ENCODE results near the gene PNN.
"Not testable (repeated sequence)": the region's sequence is repeated elsewhere in the genome, so short reads cannot be mapped to it uniquely, and the experiment has no call there.

Gene PNN

GRCh38 chr14:39181026-39181692, 6.1 kb downstream of the PNN start:
- no peak for DNase-seq

DNA sequence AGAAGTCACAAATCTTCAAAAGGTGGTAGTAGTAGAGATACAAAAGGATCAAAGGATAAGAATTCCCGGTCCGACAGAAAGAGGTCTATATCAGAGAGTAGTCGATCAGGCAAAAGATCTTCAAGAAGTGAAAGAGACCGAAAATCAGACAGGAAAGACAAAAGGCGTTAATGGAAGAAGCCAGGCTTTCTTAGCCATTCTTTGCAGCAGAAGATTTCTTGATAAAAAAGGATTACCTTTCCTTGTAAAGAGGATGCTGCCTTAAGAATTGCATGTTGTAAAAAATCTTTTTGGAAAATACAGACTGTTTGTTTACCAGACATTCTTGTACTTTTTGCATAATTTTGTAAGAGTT, 6.6 kb downstream of the PNN start:
- no peak for DNase-seq

GRCh38 chr14:39182770-39183684, 8.0 kb downstream of the PNN start:
- no peak for DNase-seq

DNA sequence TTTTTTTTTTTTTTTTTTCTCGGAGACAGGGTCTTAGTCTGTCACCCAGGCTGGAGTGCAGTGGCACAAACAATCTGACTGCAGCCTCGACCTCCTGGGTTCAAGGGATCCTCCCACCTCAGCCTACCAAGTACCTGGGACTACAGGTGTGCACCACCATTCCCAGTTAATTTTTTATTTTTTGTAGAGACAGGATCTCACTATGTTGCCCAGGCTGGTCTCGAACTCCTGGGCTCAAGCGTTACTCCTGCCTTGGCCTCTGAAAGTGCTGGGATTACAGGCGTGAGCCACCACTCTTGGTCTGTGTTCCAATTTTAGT, 8.6 kb downstream of the PNN start:
- not testable (repeated sequence) for DNase-seq

DNA sequence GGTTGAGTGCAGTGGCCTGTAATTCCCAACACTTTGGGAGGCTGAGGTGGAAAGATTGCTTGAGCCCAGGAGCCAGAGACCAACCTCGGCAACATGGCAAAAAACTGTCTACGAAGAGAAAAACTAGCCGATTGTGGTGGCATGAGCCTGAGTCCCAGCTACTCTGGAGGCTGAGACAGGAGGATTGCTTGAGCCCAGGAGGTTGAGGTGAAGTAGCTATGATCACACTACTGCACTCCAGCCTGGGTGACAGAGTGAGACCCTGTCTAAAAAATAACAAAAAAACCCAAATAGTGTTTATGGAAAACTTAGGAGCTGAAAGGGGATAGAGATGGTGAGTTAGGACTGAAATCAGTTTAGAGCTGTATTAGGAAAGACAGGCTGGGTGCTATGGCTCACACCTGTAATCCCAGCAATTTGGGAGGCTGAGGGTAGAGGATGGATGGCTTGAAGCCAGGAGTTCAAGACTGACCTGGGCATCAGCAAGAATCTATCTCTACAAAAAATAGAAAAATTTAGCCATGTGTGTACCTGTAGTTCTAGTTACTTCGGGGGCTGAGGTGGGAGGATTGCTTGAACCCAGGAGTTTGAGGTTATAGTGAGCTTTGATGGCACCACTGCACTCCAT, 9.7 kb downstream of the PNN start:
- DNase-seq = no peak

DNA sequence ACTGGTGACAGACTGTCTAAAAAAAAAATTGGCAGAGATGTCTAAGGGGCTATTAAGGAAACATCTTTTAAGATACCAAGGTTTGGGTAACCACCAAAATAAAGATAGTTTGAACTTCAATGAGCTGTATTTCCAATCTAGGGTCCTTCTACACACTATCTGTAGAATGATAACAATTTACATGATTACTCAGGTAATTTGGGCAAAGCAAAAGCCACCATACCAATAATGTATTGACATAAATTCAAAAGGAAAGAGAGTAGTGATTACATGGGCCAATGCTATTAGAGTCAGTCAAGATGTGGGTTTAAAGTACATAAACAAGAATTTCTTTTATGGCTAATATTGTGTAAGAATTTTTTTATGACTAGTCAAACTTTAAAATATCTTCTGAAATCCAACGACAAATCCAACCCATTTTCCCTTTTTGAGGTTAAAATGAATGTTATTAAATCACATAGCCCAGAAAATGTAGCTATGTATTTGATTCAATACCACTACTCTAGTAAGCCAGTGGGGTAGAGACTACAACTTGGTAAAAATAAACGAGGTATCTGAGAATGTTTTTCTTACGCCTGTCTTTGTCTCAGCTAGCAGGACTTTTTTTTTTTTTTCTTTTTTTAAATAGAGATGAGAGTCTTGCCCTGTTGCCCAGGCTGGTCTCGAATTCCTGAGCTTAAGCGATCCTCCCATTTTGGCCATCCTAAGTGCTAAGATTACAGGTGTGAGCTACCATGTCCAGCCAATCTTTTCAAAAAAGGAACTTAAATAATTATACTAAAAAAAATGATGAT, 10.4 kb downstream of the PNN start:
- DNase-seq = no peak

DNA sequence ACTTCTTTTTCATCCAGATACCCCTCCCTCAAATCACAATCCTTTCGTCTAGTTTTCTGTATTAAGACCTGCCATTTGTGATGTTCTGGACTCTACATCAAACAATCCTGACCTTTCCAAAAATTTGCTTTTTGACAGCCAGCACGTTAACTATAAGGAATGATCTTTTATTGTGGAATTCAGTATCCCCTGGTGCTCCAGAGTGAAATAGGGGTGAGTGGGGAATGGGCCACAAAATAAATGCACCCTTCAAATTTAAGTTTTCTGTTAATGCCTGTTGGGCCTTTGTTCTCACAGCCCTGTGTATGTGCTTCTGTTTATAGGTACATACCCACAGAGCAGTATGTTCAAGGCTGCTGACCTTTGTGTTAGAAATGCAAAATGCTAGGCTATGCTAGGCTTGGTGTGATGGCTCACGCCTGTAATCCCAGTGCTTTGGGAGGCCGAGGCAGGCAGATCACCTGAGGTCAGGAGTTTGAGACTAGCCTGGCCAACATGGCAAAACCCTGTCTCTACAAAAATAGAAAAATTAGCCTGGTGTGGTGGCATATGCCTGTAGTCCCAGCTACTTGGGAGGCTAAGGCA, 12.0 kb downstream of the PNN start:
- no peak for DNase-seq

DNA sequence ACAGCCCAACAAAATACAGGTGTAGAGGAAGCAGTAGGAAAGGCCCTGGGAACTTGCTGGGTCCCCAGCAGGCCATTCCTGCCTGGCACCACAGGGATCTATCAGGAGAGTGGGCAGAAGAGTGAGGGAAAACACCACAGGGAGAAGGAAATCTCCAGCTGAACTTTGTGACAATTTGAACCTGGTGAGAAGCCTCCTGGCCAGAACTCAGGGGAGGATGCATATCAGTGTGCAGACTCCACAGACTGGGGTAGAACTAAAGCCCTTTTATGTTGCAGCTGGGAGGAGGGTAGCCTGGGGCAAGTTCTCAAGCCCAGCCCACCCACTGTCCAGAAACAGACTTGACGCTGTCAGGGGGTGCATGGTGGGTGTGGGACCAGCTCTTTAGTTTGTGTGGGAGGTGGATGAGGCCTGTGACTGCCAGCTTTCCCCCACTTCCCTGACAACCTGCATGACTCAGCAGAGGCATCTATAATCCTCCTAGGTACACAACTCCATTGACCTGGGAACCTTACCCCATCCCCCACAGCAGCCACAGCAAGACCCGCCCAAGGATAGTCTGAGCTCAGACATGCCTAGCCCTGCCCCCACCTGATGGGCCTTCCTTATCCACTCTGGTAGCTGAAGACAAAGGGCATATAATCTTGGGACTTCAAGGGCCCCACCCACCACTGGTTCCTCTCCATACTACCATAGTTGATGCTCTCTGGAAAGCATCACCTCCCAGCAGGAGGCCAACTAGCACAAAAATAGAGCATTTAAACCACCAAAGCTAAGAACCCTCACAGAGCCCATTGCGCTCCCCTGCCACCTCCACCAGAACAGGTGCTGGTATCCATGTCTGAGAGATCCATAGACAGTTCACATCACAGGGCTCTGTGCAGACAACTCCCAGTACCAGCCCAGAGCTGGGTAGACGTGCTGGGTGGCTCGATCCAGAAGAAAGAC, 28.9 kb downstream of the PNN start:
- no peak for DNase-seq

- not testable (repeated sequence) for DNase-seq
These were observed 32.4 kb downstream of the PNN start for GRCh38 chr14:39207430-39207829.

DNA sequence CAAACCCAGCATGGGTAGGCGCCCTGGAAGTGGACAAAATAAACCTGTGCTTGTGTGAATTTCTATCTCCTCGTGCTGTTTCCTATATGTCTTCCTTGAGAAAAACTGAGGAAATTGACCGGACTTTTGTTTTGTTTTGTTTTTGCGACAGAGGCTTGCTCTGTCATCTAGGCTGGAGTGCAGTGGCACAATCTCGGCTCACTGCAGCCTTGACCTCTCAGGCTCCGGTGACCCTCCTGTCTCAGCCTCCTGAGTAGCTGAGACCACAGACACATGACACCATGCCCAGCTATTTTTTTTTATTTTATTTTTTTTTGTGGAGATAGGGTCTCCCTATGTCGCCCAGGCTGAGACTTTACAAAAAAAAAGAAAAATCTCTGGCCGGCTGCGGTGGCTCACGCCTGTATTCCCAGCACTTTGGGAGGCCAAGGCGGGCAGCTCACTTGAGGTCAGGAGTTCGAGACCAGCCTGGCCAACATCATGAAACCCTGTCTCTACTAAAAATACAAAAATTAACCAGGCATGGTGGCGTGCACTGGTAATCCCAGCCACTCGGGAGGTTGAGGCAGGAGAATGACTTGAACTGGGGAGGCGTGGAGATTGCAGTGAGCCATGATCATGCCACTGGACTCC, 36.2 kb downstream of the PNN start:
- DNase-seq = no peak

DNA sequence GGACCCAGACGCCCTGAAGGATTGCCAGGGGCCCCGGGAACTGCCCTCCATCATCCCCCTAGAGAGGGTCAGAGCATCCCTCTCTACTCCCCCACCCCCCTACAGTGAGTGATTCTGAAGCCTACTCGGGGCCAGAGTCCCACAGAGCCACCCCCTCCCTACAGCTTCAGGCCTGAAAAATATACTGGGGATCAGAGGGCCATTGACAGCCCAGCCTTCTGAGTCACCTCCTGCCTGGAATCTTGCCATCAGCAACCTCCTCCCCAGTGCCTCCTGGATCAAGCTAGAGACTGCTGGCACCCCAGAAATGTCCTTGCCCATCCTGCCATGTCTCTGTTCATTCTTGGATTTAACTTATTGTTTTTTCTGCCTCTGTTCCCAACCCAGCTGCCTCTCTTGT, 37.0 kb downstream of the PNN start:
- DNase-seq = no peak

GRCh38 chr14:39212693-39213092, 37.6 kb downstream of the PNN start:
- DNase-seq = no peak

DNA sequence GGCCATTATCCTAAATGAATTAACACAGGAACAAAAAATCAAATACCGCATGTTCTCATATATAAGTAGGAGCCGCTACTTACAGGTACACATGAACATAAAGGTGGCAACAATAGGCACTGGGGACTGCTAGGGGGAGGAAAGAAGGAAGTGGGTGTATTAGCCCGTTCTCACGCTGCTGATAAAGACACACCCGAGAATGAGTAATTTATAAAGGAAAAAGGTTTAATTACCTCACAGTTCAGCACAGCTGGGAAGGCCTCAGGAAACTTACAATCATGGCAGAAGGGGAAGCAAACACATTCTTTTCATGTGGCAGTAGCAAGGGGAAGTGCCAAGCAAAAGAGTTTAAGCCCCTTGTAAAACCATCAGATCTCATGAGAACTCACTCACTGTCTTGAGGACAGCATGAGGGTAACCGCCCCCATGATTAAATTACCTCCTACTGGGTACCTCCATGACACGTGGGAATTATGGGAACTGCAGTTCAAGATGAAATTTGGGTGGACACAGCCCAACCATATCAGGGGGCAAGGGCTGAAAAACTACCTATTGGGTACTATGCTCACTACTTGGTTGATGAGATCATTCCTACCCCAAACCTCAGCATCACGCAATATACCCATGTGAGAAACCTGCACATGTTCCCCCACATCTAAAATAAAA, 42.3 kb downstream of the PNN start:
- DNase-seq = no peak

DNA sequence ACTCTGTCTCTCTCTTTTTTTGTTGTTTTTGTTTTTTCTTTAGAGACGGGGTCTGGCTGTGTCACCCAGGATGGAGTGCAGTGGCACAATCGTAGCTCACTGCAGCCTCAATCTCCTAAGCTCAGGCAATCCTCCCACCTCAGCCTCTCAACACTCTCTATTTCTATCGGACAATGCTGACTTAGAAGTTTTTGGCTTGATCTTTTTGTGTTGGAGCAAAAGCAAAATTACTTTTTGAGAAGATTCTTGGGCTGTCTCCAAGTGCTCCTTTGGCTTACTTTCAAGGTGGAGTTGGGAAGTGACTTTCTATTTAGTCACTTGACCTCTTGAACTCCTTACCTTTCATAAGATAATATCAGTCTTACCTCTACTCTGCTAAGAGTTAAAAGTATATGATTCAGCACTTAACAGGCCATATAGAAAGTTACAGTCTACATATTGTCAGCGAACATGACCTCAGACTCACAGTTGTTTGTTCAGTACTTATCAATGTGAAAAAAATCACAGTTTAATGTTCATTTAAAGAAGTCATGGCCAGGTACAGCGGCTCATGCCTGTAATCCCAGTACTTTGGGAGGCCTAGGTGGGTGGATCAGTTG, 43.2 kb downstream of the PNN start:
- no peak for DNase-seq

DNA sequence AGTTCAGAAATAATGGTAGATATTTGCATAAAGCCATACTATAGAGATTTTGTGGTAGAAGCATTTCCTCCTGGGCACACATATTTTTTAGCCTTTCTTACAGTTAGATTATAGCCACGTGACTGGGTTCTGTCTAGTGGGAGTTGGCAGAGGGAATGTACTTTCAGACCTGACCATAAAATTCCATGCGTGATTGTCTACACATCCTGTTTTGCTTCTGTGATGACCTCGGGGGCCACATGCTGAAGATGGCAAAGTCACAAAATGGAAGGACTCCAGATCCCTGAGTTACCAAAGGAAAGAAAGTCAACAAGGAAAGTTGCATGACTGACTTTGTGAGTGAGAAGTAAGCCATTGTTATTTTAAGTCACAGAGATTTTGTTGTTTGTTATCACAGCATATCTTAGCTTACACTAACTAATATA, 44.0 kb downstream of the PNN start:
- DNase-seq = no peak

GRCh38 chr14:39220473-39220872, 45.4 kb downstream of the PNN start:
- DNase-seq = not testable (repeated sequence)

GRCh38 chr14:39228044-39228443, 53.0 kb downstream of the PNN start:
- DNase-seq = no peak

DNA sequence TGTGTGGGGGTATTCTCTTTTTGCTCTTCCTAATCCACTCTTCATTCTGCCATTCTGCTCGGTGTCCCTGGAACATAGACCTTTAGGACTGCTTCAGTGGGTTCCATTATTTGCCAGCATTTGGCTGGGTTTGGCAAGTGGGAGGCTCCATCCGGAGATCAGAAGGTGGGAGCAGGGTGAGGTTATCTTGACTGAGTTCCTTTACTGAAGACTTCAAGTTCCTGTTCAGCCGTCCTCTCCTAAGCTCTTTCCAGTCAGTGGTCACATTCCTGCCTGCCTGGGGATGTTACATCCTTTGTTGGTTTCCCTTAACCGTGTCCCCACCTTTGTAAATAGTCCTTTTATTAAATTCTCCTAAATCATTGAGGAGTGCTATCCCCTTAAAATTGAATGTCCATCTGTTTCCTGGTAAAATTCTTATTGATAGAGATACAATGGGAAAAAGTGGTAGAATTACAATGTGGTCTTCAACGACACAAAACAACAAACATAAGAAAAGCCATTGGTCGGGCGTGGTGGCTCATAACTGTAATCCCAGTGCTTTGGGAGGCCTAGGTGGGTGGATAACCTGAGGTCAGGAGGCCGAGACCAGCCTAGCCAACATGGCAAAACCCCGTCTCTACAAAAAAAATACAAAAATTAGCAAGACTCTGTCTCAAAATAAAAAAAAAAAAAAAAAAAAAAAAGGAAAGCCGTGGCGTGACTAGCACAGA, 53.6 kb downstream of the PNN start:
- no peak for DNase-seq

DNA sequence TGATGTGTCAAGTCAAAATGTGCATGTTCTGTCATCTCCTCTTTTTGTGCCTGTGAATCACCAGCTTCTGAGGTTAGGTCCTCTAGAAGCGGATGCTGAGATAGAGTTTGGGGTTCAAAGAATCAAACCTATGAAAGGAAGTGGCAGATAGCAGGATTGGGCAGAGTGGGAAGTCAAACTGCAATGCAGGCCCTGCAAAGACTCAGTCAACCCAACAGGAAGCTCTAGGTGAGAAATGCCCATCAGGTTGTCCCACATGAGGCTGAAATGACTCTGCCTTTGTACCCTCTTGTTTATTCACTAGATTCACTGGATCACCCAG, 54.1 kb downstream of the PNN start:
- no peak for DNase-seq

Measured in activated naive CD4-positive, alpha-beta T cell (primary cell).